Mesenteric fat pad (tissue), 1 donor: Measurements from ENCODE around the gene ARHGAP29. TPM values are rescaled to one million over a fixed set of nuclear protein-coding genes. Genes with fewer than 3 reads are reported as not detected.

Experiments
- DNase-seq: peaks from one replicate; pipeline ENCODE4 v3.0.0-alpha.2; 2020; ENCODE audit warnings: low spot score
- long read RNA-seq: library from polyadenylated mRNA; unstranded; transcript quantifications from one replicate; pipeline ENCODE4 v2.0.0, GENCODE V29; 2020
- total RNA-seq: library from RNA; stranded (reverse); fragmentation: NEBNext Ultra II Directional; extraction: Animal tissue kit (Norgen Biotek cat#: 25700); gene quantifications from one replicate; pipeline ENCODE4 v1.2.1, GENCODE V29; 2021
- donor health status: DM: yes; HTN: yes; CAD: no.

ARHGAP29 gene, protein sequence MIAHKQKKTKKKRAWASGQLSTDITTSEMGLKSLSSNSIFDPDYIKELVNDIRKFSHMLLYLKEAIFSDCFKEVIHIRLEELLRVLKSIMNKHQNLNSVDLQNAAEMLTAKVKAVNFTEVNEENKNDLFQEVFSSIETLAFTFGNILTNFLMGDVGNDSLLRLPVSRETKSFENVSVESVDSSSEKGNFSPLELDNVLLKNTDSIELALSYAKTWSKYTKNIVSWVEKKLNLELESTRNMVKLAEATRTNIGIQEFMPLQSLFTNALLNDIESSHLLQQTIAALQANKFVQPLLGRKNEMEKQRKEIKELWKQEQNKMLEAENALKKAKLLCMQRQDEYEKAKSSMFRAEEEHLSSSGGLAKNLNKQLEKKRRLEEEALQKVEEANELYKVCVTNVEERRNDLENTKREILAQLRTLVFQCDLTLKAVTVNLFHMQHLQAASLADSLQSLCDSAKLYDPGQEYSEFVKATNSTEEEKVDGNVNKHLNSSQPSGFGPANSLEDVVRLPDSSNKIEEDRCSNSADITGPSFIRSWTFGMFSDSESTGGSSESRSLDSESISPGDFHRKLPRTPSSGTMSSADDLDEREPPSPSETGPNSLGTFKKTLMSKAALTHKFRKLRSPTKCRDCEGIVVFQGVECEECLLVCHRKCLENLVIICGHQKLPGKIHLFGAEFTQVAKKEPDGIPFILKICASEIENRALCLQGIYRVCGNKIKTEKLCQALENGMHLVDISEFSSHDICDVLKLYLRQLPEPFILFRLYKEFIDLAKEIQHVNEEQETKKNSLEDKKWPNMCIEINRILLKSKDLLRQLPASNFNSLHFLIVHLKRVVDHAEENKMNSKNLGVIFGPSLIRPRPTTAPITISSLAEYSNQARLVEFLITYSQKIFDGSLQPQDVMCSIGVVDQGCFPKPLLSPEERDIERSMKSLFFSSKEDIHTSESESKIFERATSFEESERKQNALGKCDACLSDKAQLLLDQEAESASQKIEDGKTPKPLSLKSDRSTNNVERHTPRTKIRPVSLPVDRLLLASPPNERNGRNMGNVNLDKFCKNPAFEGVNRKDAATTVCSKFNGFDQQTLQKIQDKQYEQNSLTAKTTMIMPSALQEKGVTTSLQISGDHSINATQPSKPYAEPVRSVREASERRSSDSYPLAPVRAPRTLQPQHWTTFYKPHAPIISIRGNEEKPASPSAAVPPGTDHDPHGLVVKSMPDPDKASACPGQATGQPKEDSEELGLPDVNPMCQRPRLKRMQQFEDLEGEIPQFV
- total RNA-seq, result 56.3 TPM
- long read RNA-seq, partial matches to known transcripts, result 155 of 174 reads
- long read RNA-seq, other reads (novel, unspliced or antisense), result 16 of 174 reads

DNA sequence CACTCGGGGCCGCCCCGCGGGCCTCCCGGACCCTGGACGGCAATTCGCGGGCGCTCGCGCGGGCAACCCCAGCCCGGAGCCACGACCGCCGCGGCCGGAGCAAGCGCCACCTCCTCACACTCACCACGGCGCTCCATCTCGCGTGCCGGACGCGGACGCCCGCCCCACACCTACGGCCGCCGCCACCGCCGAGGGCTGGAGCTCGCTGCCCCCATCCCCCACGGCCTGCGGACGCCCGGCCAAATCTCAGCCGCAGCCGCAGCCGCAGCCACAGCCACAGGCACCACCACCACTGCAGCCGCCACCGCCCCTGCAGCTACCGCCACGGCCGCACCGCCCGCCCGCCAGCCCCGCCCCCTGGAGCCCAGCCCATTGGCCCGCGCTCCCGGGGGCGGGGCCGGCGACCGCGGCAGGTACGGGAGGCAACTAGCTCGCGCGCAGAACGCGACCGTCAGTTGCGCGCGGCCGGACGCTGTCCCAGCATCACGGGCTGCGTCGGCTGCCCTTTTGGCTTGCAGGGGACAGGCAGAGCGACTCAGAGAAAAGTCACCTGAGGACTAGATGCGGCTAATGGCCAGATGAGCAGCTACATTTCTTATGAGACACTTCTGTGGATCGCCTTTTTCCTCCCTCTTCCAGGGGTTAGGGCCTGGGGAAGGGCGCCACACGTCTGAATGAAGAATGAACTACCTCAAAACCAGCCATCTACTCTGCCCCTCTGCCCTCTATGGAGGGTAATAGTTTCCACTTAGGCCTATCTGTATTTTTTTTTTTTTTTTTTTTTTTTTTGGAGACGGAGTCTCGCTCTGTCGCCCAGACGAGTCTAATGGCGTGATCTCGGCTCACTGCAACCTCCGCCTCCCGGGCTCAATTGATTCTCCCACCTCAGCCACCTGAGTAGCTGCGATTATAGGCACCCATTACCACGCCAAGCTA, at the start of gene ARHGAP29:
ARHGAP29 (minus strand) TSS at position 294 of the 936 bp plus-strand sequence. CDS start 5,973 bp downstream, outside the sequence.
- peak; percentile 94 for DNase-seq

DNA sequence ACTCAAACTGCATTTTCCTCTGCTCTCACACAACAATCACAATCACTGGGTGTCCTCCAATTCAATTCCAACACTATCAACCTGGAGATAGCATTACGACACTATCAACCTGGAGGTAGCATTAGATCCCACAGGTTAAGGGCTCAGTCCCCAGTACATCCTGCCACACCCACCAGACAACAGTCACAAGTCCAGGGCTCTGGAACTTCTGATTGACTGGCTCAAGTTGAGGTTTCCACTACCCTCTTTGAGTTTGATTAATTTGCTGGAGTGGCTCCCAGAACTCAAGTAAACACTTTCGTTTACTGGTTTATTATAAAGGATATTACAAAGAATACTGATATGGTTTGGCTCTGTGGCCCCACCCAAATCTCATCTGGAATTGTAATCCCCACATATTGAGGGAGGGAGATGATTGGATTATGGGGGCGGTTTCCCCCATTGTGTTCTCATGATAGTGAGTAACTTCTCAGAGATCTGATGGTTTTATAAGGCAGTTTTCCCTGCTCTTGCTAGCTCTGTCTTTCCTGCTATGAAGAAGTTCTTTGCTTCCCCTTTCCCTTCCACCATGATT, 49.6 kb upstream of the ARHGAP29 start:
- no peak for DNase-seq

DNA sequence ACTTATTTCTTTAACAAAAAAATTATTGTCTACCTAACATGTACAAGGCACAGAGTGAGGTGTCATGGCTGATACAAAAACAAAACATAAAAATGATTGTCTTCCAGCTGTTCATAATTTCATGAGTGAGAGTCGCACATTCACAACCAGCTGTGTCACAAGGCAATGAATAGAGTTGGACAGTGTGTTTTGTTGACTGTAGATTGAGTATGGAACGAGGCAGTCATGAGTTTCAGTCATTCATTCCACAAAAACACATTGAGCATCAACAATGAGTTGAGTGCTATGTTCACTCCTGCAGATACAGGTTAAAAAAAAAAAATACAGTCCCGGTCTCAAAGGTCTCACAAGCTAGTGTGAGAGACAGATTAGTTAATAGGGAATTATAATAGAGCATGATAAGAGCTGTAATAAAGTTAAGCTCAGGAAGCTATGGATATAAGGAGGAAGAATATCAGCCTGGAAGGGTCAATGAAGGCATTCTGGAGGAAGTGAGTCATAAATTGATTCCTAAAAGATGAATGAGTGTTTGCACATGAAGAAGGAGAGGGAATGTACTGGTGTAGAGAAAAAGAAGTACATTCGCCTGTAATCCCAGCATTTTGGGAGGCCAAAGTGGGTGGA, 47.8 kb upstream of the ARHGAP29 start:
- DNase-seq, result no peak

DNA sequence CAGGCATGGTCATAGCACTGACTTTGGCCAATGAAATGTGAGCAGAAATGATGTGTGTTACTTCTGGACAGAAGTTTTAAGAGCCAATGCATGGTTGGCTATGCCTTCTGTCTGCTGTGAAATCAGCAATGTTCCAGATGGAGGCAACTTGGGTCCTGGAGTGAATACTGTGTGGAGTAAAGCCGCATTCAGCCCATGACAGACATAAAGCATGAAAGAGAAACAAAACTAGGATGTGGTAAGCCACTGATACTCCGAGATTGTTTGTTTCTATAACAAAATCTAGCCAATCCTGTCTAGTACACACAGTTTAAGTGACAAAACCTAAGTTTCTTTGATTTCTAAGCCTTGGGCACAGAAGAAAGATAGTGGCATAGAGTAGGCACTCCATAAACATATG, 47.1 kb upstream of the ARHGAP29 start:
- no peak for DNase-seq

DNA sequence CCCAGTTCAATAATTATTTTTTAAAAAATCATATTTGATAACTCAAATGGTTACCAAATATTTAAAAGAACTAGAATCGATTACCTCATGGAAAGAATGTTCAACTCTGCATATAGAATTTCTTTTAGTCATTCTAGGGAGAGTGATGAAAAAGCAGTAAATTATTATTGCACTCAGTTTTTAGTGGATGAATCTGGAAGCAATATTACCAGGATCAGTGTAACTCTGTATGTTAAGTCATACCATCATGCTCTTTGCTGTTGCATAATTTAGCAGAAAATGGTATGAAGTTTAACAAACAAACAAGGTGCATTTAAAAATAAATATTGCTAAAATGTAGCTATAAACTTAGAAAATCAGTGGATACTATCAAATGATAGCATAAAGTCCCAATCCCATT, 46.1 kb upstream of the ARHGAP29 start:
- no peak for DNase-seq

DNA sequence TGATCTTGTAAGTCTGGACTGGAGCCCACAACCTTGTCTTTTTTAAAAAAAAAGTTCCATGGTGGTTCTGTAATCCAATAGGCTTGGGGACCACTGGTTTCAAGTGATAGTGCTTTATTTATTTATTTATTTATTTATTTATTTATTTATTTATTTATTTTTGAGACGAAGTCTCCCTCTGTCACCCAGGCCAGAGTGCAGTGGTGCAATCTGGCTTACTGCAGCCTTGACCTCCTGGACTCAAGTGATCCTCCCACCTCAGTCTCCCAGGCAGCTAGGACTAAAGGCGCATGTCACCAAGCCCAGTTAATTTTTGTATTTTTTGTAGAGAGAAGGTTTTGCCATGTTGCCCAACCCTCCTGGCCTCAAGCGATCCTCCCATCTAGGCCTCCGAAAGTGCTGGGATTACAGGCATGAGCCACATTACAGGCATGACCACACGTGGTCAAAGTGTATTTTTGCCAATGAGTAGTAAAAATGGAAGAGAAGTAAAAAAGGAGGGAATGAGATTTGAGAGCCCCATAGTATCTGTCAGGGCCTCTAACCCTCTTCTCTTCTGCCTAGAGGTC, 44.8 kb upstream of the ARHGAP29 start:
- DNase-seq, result no peak

DNA sequence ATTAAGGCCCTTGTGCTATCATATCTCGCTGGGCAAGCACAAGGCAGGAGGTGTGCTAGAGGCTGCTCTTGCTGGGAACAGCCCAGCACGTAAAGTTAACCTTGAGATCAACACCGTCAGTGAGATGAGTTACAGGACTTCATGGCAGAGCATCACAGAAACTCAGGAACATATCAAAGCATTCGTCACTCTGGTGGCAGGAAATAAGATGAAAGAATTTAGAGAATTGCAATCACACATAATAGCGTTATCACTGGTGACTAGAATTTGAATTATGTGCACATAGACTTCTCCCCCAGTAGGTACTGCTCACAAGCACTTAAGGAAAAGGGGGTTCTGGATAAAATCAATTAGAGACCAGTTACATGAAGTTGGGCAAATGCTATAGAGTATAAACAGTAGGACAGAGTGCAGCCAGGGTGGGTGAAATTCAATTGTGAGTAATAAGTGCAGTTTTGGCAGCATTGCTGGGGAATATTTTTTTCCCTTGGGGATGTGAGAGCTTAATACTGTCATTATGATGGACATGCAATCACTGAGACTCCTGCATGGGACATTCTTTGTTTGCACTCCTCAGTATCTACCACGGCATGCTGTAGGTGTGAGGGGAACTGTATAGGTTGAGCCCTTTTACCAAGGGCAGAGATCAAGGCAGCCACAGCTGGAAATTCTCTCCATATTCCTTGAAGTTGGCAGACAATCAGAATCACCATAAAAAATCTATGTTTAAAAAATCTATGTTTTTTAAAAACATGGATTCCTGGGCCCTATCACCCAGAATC, 44.2 kb upstream of the ARHGAP29 start:
- DNase-seq, result no peak

DNA sequence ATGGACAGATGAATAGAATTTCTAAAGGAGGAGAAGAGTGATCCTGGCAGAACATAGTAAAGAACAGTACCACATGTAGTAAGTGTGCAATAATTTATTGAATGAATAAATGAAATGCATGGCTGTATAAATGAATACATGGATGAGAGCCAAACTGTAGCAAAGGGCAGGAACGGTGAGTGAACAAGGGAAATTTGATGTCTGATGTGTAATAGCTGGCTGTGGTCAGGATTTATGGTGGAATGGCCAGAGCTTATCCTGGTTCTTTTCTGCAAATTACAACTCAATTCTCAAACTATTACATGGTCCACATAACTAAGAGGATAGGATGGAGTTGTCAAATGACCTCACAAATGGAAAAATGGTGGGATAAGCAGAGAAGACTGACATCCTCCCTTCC, 43.2 kb upstream of the ARHGAP29 start:
- DNase-seq, result no peak

DNA sequence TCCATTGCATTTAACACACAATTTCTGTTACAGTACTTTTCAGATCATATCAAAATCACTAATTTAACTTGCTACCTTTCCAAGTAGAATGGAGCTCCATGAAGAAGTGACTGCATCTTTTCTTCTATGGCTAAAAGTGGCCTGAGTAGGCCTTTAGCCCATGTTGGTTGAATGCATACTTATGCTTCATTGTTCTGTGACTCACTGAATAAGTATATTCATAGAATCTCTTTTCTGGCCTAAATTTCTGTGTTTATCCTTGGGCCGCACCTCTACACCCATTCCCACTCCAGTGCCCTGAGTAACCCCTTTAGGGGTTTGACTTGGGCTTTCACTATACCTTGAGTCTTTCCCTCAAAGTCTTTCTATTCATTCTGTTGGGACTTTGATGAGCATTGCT, 42.1 kb upstream of the ARHGAP29 start:
- DNase-seq, result no peak

DNA sequence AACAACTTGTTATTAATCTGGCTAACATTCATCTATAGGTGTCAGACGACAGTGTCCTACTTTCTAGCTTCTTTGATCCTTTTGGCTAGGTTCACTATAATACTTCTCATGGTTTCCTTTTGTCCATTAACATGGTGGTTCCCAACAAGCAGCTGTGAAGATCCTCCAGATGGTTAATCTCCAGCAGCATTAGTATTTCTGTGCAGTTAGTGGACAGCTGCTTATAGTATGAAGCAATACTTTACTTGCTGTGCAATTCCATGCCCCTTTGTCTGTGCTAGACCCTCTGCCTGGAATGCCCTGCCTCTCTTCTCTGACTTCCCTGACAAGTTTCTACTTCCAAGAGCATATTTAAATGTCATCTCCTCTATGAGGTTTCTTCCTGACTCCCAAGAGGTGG, 41.7 kb upstream of the ARHGAP29 start:
- DNase-seq, result no peak

DNA sequence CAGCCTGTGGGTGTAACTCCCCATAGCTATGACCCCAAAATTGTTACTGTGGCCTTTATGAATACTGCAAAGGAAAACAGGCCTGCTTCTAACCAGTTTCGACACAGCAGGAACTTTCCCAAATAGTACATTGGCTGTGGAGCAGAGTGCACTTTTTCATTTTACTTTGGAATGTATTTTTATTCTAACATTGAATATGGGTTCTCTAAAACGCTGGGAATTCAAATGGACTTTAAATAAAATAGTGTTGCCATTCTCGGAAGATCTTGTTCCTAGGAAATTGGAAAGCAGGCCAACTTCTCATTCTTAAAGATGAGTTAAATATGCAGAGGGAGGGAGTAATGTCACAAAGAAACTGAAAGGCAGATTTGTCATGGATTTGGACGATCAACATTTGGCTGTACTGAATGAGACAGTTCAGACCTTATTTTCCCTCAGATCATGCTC, 39.6 kb upstream of the ARHGAP29 start:
- no peak for DNase-seq

DNA sequence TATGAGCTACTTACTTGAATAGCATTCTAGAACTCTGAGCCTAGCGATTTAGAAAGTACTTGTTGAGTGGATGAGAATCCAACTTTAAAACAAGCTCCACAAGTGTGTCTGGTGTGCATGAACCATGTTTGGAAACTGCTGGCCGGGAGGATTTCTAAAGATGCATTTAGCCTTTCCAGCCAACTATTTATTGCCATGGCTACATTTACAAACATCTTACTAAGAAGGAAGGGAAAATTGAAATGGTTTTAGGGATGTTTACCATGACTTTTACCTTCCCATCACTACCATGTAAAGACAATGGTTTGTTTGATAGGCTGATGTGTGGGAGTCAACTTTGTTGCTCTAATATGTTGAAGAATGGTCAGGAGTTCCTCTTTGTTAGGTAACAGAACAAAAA, 37.7 kb upstream of the ARHGAP29 start:
- DNase-seq, result no peak

DNA sequence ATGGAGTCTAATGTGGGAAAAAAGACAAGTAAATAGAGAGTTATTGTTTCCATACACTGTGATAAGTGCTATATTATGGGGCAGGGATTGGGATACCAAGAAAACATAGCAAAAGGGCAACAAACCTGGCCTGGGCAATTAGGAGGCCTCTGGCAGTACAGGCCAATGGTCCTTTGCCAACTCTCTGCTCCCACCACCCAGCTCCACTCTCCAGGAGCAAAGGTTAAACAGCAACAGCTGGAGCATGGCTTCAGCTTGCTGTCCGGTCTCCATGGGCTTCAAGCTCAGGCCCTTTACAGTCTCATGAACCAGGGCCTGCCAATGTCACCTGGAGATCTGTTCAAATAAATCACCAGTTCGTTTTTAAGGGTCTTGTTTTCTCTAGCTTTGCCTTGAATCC, 37.2 kb upstream of the ARHGAP29 start:
- no peak for DNase-seq

DNA sequence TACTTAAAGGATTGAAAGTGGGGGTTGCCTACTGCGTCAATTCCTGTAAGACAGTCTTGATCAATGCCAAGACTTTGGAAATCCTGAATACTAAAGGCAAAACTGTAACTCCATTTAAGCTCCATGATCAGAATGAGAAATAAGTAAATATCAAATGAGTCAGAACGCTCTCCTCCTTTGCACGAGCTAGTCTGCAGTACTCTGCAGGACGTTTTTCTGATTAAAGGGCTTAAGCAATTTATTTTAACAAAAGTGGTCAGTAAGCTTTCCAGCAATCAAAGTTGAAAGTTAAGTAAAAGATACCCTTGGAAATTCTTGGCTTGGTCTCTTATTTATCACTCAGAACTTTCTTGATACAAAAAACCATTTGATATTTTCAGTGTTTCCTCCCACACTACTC, 35.7 kb upstream of the ARHGAP29 start:
- no peak for DNase-seq

DNA sequence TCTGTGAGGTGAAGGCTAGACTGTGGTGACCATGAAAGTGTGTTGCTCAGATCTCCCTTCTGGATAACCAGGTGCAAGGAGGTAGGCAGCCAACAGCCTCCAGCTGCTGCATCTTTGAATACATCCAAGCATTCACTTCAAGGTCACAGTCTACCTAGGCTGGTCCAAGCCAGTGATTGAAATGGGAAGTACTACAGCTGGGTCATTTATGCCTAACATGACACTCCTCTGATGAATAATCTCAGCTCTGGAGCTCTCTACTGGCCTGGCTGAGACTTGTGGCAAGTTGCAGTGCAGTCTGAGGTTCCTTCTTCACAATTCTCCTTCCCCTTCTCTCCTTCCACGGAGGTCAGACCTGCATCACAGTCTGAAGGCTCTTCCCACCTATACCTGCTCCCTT, 35.0 kb upstream of the ARHGAP29 start:
- DNase-seq, result no peak

DNA sequence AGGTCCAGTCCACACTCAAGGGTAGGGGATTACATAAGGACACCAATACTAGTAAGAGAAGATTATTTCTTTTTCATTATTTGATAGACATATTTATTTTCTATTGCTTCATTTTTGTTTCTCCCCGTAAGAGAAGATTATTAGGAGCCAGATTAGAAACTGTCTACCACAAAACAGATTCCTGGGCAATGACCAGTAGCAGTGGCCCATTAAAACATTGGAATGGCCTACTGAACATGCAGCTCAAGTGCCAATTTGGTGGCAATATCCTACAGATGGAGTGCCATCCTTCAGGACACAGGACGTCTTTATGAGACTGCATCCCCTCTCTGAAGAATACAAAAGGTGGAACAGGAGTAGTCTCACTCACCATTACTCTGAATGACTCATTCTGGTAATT, 34.0 kb upstream of the ARHGAP29 start:
- DNase-seq, result no peak

DNA sequence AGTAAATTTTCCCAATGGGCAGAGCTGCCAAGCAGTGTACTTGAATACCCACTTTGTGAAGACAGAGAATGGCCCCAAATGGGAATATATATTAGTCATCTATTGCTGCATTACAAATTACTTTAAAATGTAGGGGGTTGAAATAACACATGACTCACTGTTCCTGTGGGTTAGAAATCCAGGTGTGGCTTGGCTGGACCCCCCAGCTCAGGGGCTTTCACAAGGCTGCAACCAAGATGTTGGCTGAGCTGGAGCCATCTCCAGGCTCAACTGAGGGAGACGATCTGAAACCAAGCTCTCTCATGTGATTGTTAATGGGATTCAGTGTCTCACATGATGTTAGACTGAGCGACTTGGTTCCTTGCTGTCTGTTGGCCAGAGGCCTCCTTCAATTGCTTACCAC, 33.4 kb upstream of the ARHGAP29 start:
- no peak for DNase-seq

DNA sequence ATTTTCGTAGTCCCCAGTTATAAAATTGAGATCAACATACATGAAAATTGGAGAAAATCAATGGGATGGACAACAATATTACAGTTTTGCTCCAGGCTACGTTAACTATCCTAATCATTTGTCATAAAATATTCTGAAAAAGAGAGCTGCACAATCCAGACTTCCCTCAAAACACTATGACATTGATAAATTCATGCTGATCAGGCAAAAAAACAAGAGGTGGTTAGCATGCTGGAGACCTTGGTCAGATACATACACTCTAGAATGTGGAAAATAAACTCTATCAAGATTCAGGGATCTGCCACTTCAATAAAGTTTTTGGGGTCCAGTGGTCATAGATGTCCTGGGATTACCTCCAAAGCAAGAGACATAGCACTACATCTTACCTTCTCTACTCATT, 32.5 kb upstream of the ARHGAP29 start:
- DNase-seq, result no peak
